GM23338 (cell line): ENCODE measurements around the gene PTH1R. TPM values are rescaled to one million over a fixed set of nuclear protein-coding genes. Genes with fewer than 3 reads are reported as not detected.

Experiments used
- ATAC-seq: fragments of 200-7000 bp; cut with Tn5 transposase; 3 replicates; pipeline ENCODE4 v1.9.1; 2020
- DNase-seq: peaks from one replicate; pipeline ENCODE4 v3.0.0-alpha.2; 2015; ENCODE audit warnings: low spot score
- H2AFZ ChIP-seq: fragments of 200-600 bp; sonication (generic); 2 replicates; pipeline ENCODE4 v1.8.0; 2016; ENCODE audit warnings: antibody characterized with exemption, mild to moderate bottlenecking, moderate library complexity
- H3F3A ChIP-seq: fragments of 200-600 bp; sonication (generic); replicated peaks from 2 replicates; pipeline ENCODE4 v1.8.0; 2017; ENCODE audit warnings: antibody characterized with exemption, mixed run types, low read depth
- H3K27ac ChIP-seq: fragments of 200-600 bp; sonication (generic); 2 replicates; pipeline ENCODE4 v1.6.1; 2016; ENCODE audit warnings: low read depth
- H3K27me3 ChIP-seq: fragments of 200-600 bp; sonication (generic); 2 replicates; pipeline ENCODE4 v1.8.0; 2016; ENCODE audit warnings: mild to moderate bottlenecking, mixed run types, moderate library complexity; ENCODE audit not compliant: insufficient read depth
- H3K36me3 ChIP-seq: fragments of 200-600 bp; sonication (generic); 2 replicates; pipeline ENCODE4 v1.8.0; 2016; ENCODE audit warnings: mild to moderate bottlenecking; ENCODE audit not compliant: insufficient read depth
- H3K4me1 ChIP-seq: fragments of 200-600 bp; sonication (generic); 2 replicates; pipeline ENCODE4 v1.8.0; 2016; ENCODE audit warnings: mild to moderate bottlenecking, moderate library complexity; ENCODE audit not compliant: insufficient read depth
- H3K4me2 ChIP-seq: fragments of 200-600 bp; sonication (generic); 2 replicates; pipeline ENCODE4 v1.7.1; 2017; ENCODE audit warnings: mixed run types
- H3K4me3 ChIP-seq: fragments of 200-600 bp; sonication (generic); 2 replicates; pipeline ENCODE4 v1.6.1; 2016; ENCODE audit warnings: mixed run types
- H3K79me2 ChIP-seq: fragments of 200-600 bp; sonication (generic); replicated peaks from 2 replicates; pipeline ENCODE4 v1.8.0; 2017; ENCODE audit warnings: mild to moderate bottlenecking; ENCODE audit not compliant: insufficient read depth
- H3K9me2 ChIP-seq: fragments of 200-600 bp; sonication (generic); 2 replicates; pipeline ENCODE4 v1.8.0; 2017; ENCODE audit not compliant: insufficient read depth
- H4K20me1 ChIP-seq: fragments of 200-600 bp; sonication (generic); replicated peaks from 2 replicates; pipeline ENCODE4 v1.8.0; 2017; ENCODE audit warnings: mild to moderate bottlenecking; ENCODE audit not compliant: insufficient read depth
- H3K27ac Mint-ChIP-seq: 2 replicates; pipeline ENCODE4 v1.8.0; 2020; ENCODE audit warnings: inconsistent platforms, mild to moderate bottlenecking, moderate library complexity, mixed read lengths
- H3K27me3 Mint-ChIP-seq: 3 replicates; pipeline ENCODE4 v1.8.0; 2022; ENCODE audit warnings: low read depth, mild to moderate bottlenecking, moderate library complexity, mixed read lengths, inconsistent platforms; ENCODE audit not compliant: insufficient read depth, poor library complexity
- H3K36me3 Mint-ChIP-seq: 3 replicates; pipeline ENCODE4 v1.8.0; 2021; ENCODE audit warnings: low read depth, mild to moderate bottlenecking, inconsistent platforms, moderate library complexity, mixed read lengths
- H3K4me1 Mint-ChIP-seq: 3 replicates; pipeline ENCODE4 v1.8.0; 2020; ENCODE audit warnings: mild to moderate bottlenecking, inconsistent platforms, mixed read lengths
- H3K4me3 Mint-ChIP-seq: 3 replicates; pipeline ENCODE4 v1.8.0; 2021; ENCODE audit warnings: moderate library complexity, mild to moderate bottlenecking, inconsistent platforms, mixed read lengths
- H3K9me3 Mint-ChIP-seq: 3 replicates; pipeline ENCODE4 v1.8.0; 2020; ENCODE audit warnings: moderate library complexity, mild to moderate bottlenecking, inconsistent platforms, mixed read lengths
- CREB1 ChIP-seq: fragments of 250-450 bp; sonication (Bioruptor Pico); IDR thresholded peaks from 2 replicates; pipeline ENCODE4 v1.5.0; 2020; ENCODE audit warnings: low read depth, mild to moderate bottlenecking, moderate library complexity
- CTCF ChIP-seq, 2 experiments: fragments of 200-600 bp in 1 of 2; sonication (generic) in 1 of 2; conservative IDR thresholded peaks; 2 replicates each; pipeline versions ENCODE4 v1.5.1 to v1.6.1; 2016 to 2017; ENCODE audit warnings: antibody characterized with exemption in 2 of 2, low read depth in 2 of 2, mild to moderate bottlenecking in 2 of 2, moderate library complexity in 1 of 2
- ETS1 ChIP-seq: IDR thresholded peaks from 2 replicates; pipeline ENCODE4 v1.6.1; 2016; ENCODE audit warnings: antibody characterized with exemption
- EZH2 ChIP-seq: fragments of 200-600 bp; sonication (generic); IDR thresholded peaks from one replicate; pipeline ENCODE4 v1.8.0; 2017; ENCODE audit warnings: antibody characterized with exemption, mild to moderate bottlenecking, low read depth; ENCODE audit not compliant: unreplicated experiment
- EZH2phosphoT487 ChIP-seq: fragments of 200-600 bp; sonication (generic); IDR thresholded peaks from one replicate; pipeline ENCODE4 v1.8.1; 2018; ENCODE audit warnings: antibody characterized with exemption; ENCODE audit not compliant: unreplicated experiment
- JUNB ChIP-seq: IDR thresholded peaks from one replicate; pipeline ENCODE4 v1.6.1; 2016; ENCODE audit warnings: antibody characterized with exemption; ENCODE audit not compliant: unreplicated experiment
- NANOG ChIP-seq: IDR thresholded peaks from 2 replicates; pipeline ENCODE4 v1.6.1; 2016; ENCODE audit warnings: antibody characterized with exemption, borderline replicate concordance
- POLR2AphosphoS5 ChIP-seq: IDR thresholded peaks from 2 replicates; pipeline ENCODE4 v1.6.1; 2016; ENCODE audit warnings: antibody characterized with exemption, low read depth
- REST ChIP-seq: IDR thresholded peaks from one replicate; pipeline ENCODE4 v1.6.1; 2018; ENCODE audit warnings: antibody characterized with exemption; ENCODE audit not compliant: unreplicated experiment
- STAT1 ChIP-seq: IDR thresholded peaks from one replicate; pipeline ENCODE4 v1.6.1; 2016; ENCODE audit warnings: antibody characterized with exemption; ENCODE audit not compliant: unreplicated experiment
- ZNF114 ChIP-seq: fragments of 250-450 bp; sonication (Bioruptor Pico); IDR thresholded peaks from 2 replicates; pipeline ENCODE4 v1.5.0; 2020; ENCODE audit warnings: mild to moderate bottlenecking, moderate library complexity
- ZNF331 ChIP-seq: fragments of 250-450 bp; sonication (Bioruptor Pico); IDR thresholded peaks from 2 replicates; pipeline ENCODE4 v1.5.0; 2020; ENCODE audit warnings: low read depth, mild to moderate bottlenecking, moderate library complexity
- ZNF462 ChIP-seq: fragments of 250-450 bp; sonication (Bioruptor Pico); IDR thresholded peaks from 2 replicates; pipeline ENCODE4 v1.5.0; 2020; ENCODE audit warnings: mild to moderate bottlenecking, moderate library complexity
- polyA plus RNA-seq: library from polyadenylated mRNA; unstranded; fragments of >200 nt; fragmentation: Nextera tagmentation; extraction: Ambion mirVana; gene quantifications from 2 replicates; pipeline ENCODE4 v1.2.1, GENCODE V29; 2016
- total RNA-seq: library from RNA; depleted of rRNA; stranded (reverse); fragments of >200 nt; shearing (Covaris generic); gene quantifications from 2 replicates; pipeline ENCODE4 v1.2.3, GENCODE V29; 2014

Gene PTH1R
- total and polyA plus RNA-seq, 2 experiments from 2014 or later = 1.3 to 1.9 TPM

- H3K4me1 ChIP-seq = no peaks in the 10 kb centered on the region
- Mint-ChIP-seq H3K27ac (no peak overlapping the region), H3K4me1 (peaks cover 21% of the 10 kb centered on the region; the same call in 2 of the 3 replicates), H3K4me3 (no peak overlapping the region), H3K27me3 (peaks cover 7% of the 10 kb centered on the region), H3K36me3 (peaks cover 9% of the 10 kb centered on the region), H3K9me3 (no peaks in the 10 kb centered on the region)
- no peak overlapping the region for H3K4me3 ChIP-seq
- no peak overlapping the region for H3K27ac ChIP-seq
- peaks cover 59% of the 10 kb centered on the region for H3K79me2 ChIP-seq
- TF ChIP-seq JUNB (no peak), ZNF462 (no peak), ZNF114 (no peak), NANOG (no peak), EZH2phosphoT487 (no peak), EZH2 (no peak), POLR2AphosphoS5 (no peak), ZNF331 (CRISPR knock-in tag) (no peak), CTCF (conservative IDR thresholded peaks at IDR 0.05; ENCODE audit: low read depth in 2 of 2) (no peak), ETS1 (no peak), CREB1 (CRISPR knock-in tag) (no peak), REST (no peak), STAT1 (no peak)
- 0 out of 2 replicates have a peak, but pooled peaks cover 7% of the 10 kb centered on the region for H3F3A ChIP-seq
- H4K20me1 ChIP-seq = peaks cover 16% of the 10 kb centered on the region
- H3K27me3 ChIP-seq = no peaks in the 10 kb centered on the region
- H3K4me2 ChIP-seq = no peak overlapping the region
- DNase-seq = no peak
- H2AFZ ChIP-seq = no peak overlapping the region
- no peak for ATAC-seq
- H3K36me3 ChIP-seq = no peaks in the 10 kb centered on the region
- H3K9me2 ChIP-seq = no peaks in the 10 kb centered on the region
Observed at GRCh38 chr3:46929324-46929723, 51.8 kb downstream of the PTH1R start.
